HG02840 (cell line): ENCODE data around the gene PTPRN2.

ENCODE experiments used
- ATAC-seq: cut with Tn5 transposase; IDR thresholded peaks from one replicate; pipeline ENCODE4 v1.9.1; 2021; ENCODE audit warnings: mild to moderate bottlenecking, moderate library complexity, moderate number of reproducible peaks; ENCODE audit not compliant: unreplicated experiment, low FRiP score

PTPRN2 gene

GRCh38 chr7:158106272-158106671 is 481.4 kb downstream of the PTPRN2 start:
- no peak for ATAC-seq

- ATAC-seq: no peak
Measured at GRCh38 chr7:158103378-158103777, 484.2 kb downstream of the PTPRN2 start.

GRCh38 chr7:158102897-158103296 is 484.7 kb downstream of the PTPRN2 start:
- no peak for ATAC-seq

GRCh38 chr7:158101821-158102450 is 485.7 kb downstream of the PTPRN2 start:
- no peak for ATAC-seq

- no peak for ATAC-seq
Measured at GRCh38 chr7:158098125-158099030, 489.2 kb downstream of the PTPRN2 start.

GRCh38 chr7:158097453-158098124 is 490.0 kb downstream of the PTPRN2 start:
- ATAC-seq: no peak

GRCh38 chr7:158097106-158097452 is 490.5 kb downstream of the PTPRN2 start:
- no peak for ATAC-seq

GRCh38 chr7:158096582-158096981 is 491.0 kb downstream of the PTPRN2 start:
- ATAC-seq: no peak

- ATAC-seq: no peak
Measured at GRCh38 chr7:158094671-158095226, 492.9 kb downstream of the PTPRN2 start.

GRCh38 chr7:158094046-158094445 is 493.6 kb downstream of the PTPRN2 start:
- ATAC-seq: no peak

GRCh38 chr7:158093156-158093796 is 494.3 kb downstream of the PTPRN2 start:
- ATAC-seq: no peak

- ATAC-seq: no peak
Measured at GRCh38 chr7:158087196-158087595, 500.4 kb downstream of the PTPRN2 start.

GRCh38 chr7:158085741-158086695 is 501.6 kb downstream of the PTPRN2 start:
- ATAC-seq: no peak

- ATAC-seq: no peak
Measured at GRCh38 chr7:158084555-158084954, 503.1 kb downstream of the PTPRN2 start.

- ATAC-seq: no peak
Measured at GRCh38 chr7:158083526-158084310, 503.9 kb downstream of the PTPRN2 start.

- ATAC-seq: no peak
Measured at GRCh38 chr7:158082761-158083160, 504.9 kb downstream of the PTPRN2 start.

- no peak for ATAC-seq
Measured at GRCh38 chr7:158080899-158081445, 506.7 kb downstream of the PTPRN2 start.
